ENCODE data around the gene SBF2. TPM values are rescaled to one million over a fixed set of nuclear protein-coding genes. Genes with fewer than 3 reads are reported as not detected.

SBF2 gene
- total RNA-seq, 2 donors from 2014 or later, result 53.8 to 60.8 TPM

DNA sequence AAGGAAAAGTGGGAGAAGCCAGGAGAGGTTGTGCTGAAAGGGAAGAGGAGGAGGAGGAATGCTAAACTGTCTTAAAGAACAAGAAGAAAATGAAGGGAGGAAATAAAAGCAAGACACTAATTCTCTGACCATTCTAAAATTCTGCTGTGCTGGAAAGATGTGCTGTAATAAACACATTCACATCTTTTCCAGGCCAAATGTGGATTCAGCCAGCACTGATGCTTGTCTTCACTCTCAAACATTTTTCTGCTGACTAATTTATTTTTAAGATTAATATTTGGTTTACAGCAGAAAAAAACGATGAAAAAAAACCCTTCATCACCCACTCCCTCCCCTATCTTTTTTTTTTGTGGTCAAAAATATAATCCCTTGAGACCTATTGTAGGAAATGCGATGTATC lies 406.5 kb downstream of the SBF2 start:
- TF ChIP-seq CTCF (IDR thresholded peaks at IDR 0.05), result no peak
- H3K4me1 ChIP-seq (ENCODE audit: control insufficient read depth in 1 of 2, low read depth in 2 of 2), result no peaks in the 10 kb centered on the region
- DNase-seq (ENCODE audit: low spot score) (no peak), ATAC-seq (ENCODE audit: insufficient number of reproducible peaks, low FRiP score, low read depth) (no peak)
- H3K4me3 ChIP-seq, result no peak overlapping the region
- no peaks in the 10 kb centered on the region for H3K27me3 ChIP-seq (replicated peaks; ENCODE audit: insufficient read depth)
- H3K27ac ChIP-seq, result no peak overlapping the region
- H3K36me3 ChIP-seq, result no peaks in the 10 kb centered on the region
- H3K9me3 ChIP-seq, result no peaks in the 10 kb centered on the region

GRCh38 chr11:9886595-9886994 lies 407.4 kb downstream of the SBF2 start:
- ATAC-seq (ENCODE audit: insufficient number of reproducible peaks, low FRiP score, low read depth), result no peak
- Histone ChIP-seq H3K27ac (no peak overlapping the region), H3K9me3 (no peaks in the 10 kb centered on the region), H3K27me3 (replicated peaks; ENCODE audit: insufficient read depth) (no peaks in the 10 kb centered on the region), H3K4me1 (ENCODE audit: control insufficient read depth in 1 of 2, low read depth in 2 of 2) (no peaks in the 10 kb centered on the region), H3K4me3 (no peak overlapping the region), H3K36me3 (no peaks in the 10 kb centered on the region)
- no peak for DNase-seq (ENCODE audit: low spot score)
- TF ChIP-seq CTCF (IDR thresholded peaks at IDR 0.05), result no peak

GRCh38 chr11:9884601-9885000 lies 409.4 kb downstream of the SBF2 start:
- H3K4me1 ChIP-seq (ENCODE audit: control insufficient read depth in 1 of 2, low read depth in 2 of 2), result no peaks in the 10 kb centered on the region
- ATAC-seq (ENCODE audit: insufficient number of reproducible peaks, low FRiP score, low read depth) (no peak), DNase-seq (ENCODE audit: low spot score) (no peak)
- no peaks in the 10 kb centered on the region for H3K27me3 ChIP-seq (replicated peaks; ENCODE audit: insufficient read depth)
- no peak for TF ChIP-seq CTCF (IDR thresholded peaks at IDR 0.05)
- H3K4me3 ChIP-seq, result no peak overlapping the region
- H3K9me3 ChIP-seq, result no peaks in the 10 kb centered on the region
- no peak overlapping the region for H3K27ac ChIP-seq
- no peaks in the 10 kb centered on the region for H3K36me3 ChIP-seq

GRCh38 chr11:9880657-9881056 lies 413.4 kb downstream of the SBF2 start:
- no peak for ATAC-seq (ENCODE audit: insufficient number of reproducible peaks, low FRiP score, low read depth)
- no peaks in the 10 kb centered on the region for H3K9me3 ChIP-seq
- no peak overlapping the region for H3K4me3 ChIP-seq
- H3K27ac ChIP-seq, result no peak overlapping the region
- H3K27me3 ChIP-seq (replicated peaks; ENCODE audit: insufficient read depth), result no peaks in the 10 kb centered on the region
- DNase-seq (ENCODE audit: low spot score), result no peak
- no peaks in the 10 kb centered on the region for H3K36me3 ChIP-seq
- TF ChIP-seq CTCF (IDR thresholded peaks at IDR 0.05), result no peak
- H3K4me1 ChIP-seq (ENCODE audit: control insufficient read depth in 1 of 2, low read depth in 2 of 2), result no peaks in the 10 kb centered on the region

- H3K4me3 ChIP-seq, result no peak overlapping the region
- H3K27me3 ChIP-seq (replicated peaks; ENCODE audit: insufficient read depth), result no peaks in the 10 kb centered on the region
Measured at GRCh38 chr11:9878936-9879335, 415.1 kb downstream of the SBF2 start.

More at GRCh38 chr11:9878936-9879335, 415.1 kb downstream of the SBF2 start:
- Histone ChIP-seq H3K36me3 (no peaks in the 10 kb centered on the region), H3K27ac (no peak overlapping the region), H3K4me1 (ENCODE audit: control insufficient read depth in 1 of 2, low read depth in 2 of 2) (no peaks in the 10 kb centered on the region), H3K9me3 (no peaks in the 10 kb centered on the region)
- TF ChIP-seq CTCF (IDR thresholded peaks at IDR 0.05), result no peak
- DNase-seq (ENCODE audit: low spot score) (no peak), ATAC-seq (ENCODE audit: insufficient number of reproducible peaks, low FRiP score, low read depth) (no peak)
